ENCODE results near the gene SERINC5. TPM values are rescaled to one million over a fixed set of nuclear protein-coding genes. Genes with fewer than 3 reads are reported as not detected.

Gene SERINC5
- total and polyA plus RNA-seq, 3 experiments from 2014 or later = 13.7 to 33.3 (median 32.9) TPM

DNA sequence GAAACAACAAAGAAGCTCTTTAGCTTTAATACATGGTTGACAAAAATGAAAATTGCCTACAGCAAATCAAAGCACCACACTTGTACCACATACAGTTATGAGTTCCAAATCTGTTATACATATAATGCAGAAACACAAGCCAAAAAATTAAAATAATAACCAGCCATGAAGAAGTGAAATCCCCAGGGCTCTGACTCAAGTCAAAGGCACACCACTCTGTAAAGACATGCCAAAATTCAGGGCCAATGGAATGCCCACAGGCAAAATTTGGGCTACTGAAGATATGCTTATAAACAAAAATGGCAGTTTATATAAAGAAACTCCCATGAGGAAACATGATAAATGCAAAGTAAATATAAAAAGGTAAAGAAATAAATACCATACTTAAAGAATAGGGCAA is 191.7 kb downstream of the SERINC5 start:
- Mint-ChIP-seq H3K27me3 (peaks cover 0 to 4% of the 10 kb centered on the region in 2 donors), H3K4me3 (no peak overlapping the region), H3K36me3 (peaks cover 0 to 16% (median 9%) of the 10 kb centered on the region in 3 donors), H3K4me1 (peaks cover 0 to 5% (median 0%) of the 10 kb centered on the region in 3 donors), H3K27ac (no peak overlapping the region), H3K9me3 (no peaks in the 10 kb centered on the region)
- Histone ChIP-seq H3K9me3 (ENCODE audit: low read length) (no peaks in the 10 kb centered on the region), H3K36me3 (ENCODE audit: insufficient read depth, low read length) (no peaks in the 10 kb centered on the region), H3K27ac (ENCODE audit: low read depth, low read length) (no peak overlapping the region), H3K4me1 (ENCODE audit: insufficient read depth, low read length) (no peaks in the 10 kb centered on the region), H3K27me3 (ENCODE audit: insufficient read depth, low read length, poor library complexity, severe bottlenecking) (no peaks in the 10 kb centered on the region), H3K4me3 (ENCODE audit: low read length) (no peak overlapping the region)
- ChIA-PET POLR2A (no interaction called here), CTCF (no interaction called here)
- DNase-seq = no peak

Other genes starting within 250 kb of the SERINC5 start
- under 1 TPM; 0.55 to 0.98 TPM for gene THBS4, start 220.7 kb downstream of the SERINC5 start, total RNA-seq
- gene THBS4, start 220.7 kb downstream of the SERINC5 start, polyA plus RNA-seq = not detected
- gene SPZ1, start 64.0 kb upstream of the SERINC5 start, total RNA-seq = not detected
- not detected for gene SPZ1, start 64.0 kb upstream of the SERINC5 start, polyA plus RNA-seq
- 10 to 100 TPM; 10.1 to 13.8 TPM for gene ZFYVE16, start 152.0 kb upstream of the SERINC5 start, total RNA-seq
- 5.0 TPM for gene ZFYVE16, start 152.0 kb upstream of the SERINC5 start, polyA plus RNA-seq
- gene FAM151B, start 232.1 kb upstream of the SERINC5 start, total RNA-seq = under 1 TPM; 0.18 to 0.24 TPM
- not detected for gene FAM151B, start 232.1 kb upstream of the SERINC5 start, polyA plus RNA-seq